NCI-H2196 (cell line): ENCODE results near the gene PRR18.

Experiments used
- DNase-seq: peaks from one replicate; lab custom pipeline; 2025; ENCODE audit not compliant: unreplicated experiment; lab: John Stamatoyannopoulos, UW

Gene PRR18

GRCh38 chr6:166277018-166277417, 31.2 kb downstream of the PRR18 start:
- DNase-seq = no peak

GRCh38 chr6:166275714-166276166, 32.5 kb downstream of the PRR18 start:
- peak; percentile 24 for DNase-seq

DNA sequence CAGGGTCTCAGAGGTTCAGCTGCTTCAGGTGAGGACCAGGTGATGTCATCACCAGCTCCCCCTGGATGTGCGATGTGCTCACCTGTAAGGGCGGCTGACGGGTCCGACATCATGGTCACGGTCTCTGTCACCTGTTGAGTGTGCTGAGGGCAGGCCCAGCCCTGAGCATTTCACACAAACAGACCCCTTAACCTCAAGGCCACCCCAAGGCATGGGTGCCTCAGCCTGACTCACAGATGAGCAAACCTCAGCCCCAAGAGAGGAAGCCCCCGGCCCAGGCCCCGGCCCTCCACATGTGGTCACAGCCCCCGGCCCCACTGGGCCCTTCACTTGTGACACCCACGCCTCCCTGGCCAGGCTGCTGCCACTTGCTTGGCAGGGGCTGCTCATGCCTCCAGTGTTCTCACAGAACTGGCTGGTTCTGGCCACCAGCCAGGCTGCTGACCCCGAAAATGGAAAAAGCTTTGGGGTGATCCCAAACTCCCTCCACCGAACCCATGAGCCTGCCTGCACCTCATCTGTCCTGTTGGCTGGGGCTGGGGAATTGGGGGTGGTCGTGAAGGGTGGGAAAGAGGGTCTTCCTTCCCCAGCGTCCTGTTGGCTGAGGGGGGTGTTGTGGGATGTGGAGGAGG, 33.3 kb downstream of the PRR18 start:
- no peak for DNase-seq

DNA sequence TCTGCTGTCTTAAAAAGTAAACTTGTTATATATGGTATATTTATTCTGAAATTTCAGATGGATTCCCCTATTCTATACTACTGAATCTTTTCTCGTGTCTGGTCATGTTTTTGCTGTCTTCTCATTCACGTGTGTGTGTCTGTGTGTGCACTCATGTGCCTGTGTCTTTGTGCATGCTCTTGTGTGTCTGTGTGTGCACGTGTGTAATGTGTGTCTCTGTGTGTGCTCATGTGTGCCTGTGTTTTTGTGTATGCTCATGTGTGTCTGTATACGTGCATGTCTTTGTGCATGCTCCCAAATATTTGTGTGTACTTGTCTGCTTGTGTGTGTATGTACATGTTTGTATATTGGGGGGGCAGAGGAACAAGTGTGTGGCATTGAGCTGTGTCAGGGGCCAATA, 34.0 kb downstream of the PRR18 start:
- DNase-seq = no peak

DNA sequence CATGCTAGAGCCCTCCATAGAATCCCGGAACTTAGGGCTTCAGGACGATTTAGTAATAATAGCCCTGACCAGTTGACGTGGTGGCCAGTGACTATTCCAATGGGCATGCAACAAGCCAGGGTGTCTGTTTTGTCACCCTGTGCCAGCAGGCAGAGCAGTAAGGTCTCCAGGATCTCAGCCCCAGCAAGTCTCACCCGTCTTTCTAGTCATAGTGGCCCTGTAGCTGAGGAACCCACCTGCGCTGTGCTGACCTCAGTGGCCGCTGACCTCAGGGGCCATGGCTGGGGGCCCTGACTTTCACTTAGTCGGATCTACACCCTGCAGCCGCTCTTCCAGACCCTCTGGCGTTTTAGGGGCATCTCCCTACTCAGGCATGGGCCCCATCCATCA, 36.8 kb downstream of the PRR18 start:
- no peak for DNase-seq

DNA sequence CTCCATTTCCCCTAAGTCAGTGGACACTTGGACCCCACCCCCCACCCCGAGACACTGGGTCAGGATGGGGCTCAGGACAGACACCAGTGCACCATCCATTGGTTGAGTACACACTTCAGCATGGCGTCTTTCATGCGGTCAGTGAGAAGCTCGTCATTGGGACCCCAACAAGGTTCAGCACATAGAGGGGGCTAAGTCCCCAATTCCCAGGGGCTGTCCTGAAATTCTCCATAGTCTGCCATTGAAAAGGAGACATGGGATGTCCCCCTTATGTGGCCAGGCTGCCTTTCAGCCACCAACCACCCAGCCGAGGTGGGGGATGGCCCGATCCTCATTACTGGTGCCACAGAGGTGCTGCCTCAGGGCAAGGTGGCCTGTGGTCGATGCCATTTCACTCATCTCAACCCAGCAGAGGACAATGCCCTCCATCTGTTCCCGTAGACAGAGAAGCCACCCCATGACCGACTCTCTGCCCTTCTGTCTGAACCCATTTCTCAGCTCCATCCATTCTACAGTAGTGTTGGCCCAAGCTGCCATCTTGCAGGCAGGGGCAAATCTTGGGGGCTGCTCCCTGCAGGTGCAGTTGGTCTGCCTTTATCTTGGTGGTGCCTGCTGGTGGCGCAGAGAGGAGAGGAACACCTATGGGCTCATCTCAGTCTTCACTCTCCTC, 37.4 kb downstream of the PRR18 start:
- DNase-seq = no peak

GRCh38 chr6:166269301-166270039, 38.7 kb downstream of the PRR18 start:
- no peak for DNase-seq

DNA sequence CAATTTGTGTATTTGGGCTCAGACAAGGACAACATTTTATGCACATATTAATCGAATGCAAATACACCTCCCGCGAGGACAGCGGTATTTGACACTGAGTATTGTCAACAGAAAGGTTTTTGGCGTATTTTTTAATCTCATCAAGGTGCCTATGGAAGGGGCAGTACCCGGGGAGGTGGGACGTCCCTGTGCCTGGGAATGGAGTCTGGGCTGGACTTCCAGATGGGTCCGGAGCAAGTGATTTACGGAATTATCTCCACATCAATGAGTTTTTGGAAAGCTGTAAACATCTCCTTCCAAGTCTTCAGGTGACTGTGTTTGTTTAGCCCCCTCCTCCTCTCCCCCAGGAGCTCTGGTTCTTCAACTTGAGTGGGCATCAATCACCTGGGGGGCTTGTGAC, 39.8 kb downstream of the PRR18 start:
- no peak for DNase-seq

DNA sequence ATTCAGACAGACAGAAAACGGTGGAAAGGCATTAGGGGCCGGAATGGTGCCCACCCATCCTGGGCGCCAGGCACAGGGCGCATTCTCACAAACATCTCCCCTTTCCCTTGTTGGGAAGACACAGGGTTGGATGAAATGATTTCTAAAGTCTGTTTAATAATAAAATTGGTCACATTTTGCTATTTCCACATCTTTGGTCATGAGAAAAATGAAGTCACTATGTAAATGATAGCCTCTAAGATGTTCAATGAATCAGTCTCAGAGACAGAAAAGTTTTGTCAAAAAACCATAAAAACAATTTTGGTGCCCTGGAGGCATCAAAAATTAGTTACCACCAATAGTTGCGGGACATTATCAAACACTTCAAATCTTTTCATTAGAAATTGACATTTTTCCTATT, 40.7 kb downstream of the PRR18 start:
- no peak for DNase-seq

DNA sequence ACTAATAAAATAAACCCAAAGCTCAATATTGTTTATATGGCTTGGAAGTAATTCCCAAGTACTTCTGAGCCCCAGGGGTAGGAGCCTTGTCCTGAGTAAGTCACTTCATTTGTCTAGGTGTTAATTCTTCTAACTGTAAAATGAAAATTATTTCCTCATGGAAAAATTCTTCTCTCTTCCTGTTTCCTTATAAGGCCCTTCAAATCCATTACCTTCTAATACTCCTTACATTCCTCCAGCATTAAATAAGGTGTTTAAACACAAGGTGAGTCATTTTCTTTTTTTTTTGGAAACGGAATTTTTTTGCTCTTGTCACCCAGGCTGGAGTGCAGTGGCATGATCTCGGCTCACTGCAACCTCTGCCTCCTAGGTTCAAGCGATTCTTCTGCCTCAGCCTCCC, 41.9 kb downstream of the PRR18 start:
- DNase-seq = no peak

DNA sequence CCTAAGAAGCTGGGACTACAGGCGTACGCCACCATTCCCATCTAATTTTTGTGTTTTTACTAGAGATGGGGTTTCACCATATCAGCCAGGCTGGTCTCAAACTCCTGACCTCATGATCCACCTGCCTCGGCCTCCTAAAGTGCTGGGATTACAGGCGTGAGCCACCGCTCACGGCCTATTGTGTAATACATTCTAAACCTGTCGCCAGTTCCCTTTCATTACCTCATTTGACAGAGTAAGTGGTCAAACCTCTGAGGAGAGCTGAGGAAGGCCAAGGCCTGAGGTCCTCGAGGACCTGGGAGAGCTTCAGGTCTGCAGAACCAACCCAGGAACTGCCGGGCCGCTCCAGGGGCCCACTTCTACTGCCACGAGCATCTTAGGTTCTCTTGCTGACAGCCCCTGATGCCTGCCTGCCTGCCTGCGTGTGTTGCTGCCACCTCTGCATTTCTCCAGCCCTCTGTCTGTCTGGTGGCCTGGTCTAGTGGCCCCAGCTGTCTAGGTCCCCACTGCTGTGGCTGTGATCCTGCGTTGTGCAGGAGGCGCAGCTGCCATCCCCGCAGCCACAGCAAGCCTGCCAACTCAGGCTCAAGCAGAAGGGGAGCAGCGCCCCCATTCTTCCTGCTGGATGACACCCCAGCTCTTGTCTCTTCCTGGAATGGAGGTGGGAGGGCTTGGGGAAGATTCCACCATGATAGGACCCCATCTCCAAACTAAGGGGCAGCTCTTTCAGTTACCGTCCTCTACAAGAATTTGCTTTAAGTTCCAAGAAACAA, 45.3 kb downstream of the PRR18 start:
- no peak for DNase-seq

- DNase-seq = no peak
These were observed 48.8 kb downstream of the PRR18 start for GRCh38 chr6:166259296-166259977.

- DNase-seq = no peak
These were observed 49.3 kb downstream of the PRR18 start for GRCh38 chr6:166258854-166259276.

DNA sequence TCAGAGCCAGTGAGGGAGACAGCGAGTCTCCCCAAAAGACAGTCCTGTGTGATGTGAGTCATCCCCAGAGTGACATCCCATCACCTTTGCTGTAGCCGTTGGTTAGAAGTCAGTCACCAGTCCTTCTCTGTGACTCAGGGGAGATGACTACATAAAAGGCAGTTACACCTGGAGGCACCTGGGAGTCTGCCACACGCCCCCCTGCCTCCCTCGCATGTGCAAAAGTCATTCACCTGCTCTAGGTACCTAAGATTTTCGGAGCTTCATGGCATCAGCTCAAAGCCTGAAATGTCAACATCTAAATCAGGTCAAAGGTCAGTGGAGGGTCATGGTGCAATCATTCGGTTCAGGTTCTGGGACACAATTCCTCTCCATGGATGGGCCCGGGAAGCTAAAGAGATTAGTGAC, 50.3 kb downstream of the PRR18 start:
- DNase-seq = no peak
